HG03039 (cell line): Measurements from ENCODE around the gene SH2D5.

Experiments used
- ATAC-seq: cut with Tn5 transposase; IDR thresholded peaks from one replicate; pipeline ENCODE4 v1.9.1; 2021; ENCODE audit warnings: mild to moderate bottlenecking, moderate library complexity; ENCODE audit not compliant: unreplicated experiment

The SH2D5 gene

DNA sequence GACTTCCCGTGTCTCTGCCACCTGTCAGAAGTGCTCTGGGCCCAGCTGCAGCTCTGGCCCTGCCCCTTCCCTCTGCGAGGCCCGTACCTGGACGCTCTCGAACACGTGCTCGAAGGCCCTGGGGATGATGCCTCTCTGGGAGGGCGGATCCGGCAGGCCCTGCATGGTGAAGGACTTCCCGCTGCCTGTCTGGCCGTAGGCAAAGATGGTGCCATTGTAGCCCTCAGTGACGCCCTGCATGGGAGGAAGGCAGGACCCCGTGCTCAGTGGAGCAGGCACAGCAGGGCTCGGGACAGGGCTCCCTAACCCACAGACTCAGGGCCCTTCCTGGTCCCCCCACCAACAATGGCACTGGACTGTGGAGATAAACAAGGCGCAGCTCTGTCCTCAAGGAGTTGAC, 17.1 kb downstream of the SH2D5 start:
- ATAC-seq = no peak

DNA sequence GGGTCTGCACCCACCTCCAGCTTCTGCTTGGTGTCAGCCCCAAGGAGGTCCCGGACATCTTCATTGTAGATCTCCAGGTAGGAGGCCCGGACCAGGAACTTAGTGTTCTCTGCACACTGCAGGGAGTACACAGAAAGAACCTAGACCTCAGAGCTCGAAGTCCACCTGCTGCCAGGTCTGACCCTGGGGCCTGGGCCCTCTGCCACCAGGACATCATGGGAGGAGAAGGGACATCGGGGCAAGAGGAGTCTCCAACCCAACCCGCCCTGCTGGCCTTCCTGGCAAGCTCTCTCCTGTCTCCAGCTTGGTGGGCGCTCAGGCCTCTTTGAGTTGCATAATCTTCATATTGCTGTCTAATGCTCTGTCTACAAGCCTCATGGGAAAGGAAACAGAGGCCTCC, 19.1 kb downstream of the SH2D5 start:
- ATAC-seq = no peak

DNA sequence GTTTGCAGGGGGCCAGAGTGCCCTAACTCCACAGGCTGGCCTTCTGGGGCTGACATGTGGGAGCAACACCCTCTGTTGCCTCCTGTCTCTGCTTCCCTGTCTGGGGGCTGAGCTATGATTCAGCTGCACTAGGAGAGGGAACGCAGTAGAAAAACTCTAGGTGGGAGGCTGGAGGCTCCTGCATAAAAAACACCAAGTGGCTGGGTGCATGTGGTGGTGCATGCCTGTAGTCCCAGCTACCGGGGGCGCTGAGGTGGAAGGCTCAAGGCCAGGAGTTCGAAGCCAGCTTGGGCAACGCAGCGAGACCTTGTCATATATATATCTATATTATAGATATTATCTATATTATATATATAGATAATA, 20.3 kb downstream of the SH2D5 start:
- ATAC-seq = no peak

DNA sequence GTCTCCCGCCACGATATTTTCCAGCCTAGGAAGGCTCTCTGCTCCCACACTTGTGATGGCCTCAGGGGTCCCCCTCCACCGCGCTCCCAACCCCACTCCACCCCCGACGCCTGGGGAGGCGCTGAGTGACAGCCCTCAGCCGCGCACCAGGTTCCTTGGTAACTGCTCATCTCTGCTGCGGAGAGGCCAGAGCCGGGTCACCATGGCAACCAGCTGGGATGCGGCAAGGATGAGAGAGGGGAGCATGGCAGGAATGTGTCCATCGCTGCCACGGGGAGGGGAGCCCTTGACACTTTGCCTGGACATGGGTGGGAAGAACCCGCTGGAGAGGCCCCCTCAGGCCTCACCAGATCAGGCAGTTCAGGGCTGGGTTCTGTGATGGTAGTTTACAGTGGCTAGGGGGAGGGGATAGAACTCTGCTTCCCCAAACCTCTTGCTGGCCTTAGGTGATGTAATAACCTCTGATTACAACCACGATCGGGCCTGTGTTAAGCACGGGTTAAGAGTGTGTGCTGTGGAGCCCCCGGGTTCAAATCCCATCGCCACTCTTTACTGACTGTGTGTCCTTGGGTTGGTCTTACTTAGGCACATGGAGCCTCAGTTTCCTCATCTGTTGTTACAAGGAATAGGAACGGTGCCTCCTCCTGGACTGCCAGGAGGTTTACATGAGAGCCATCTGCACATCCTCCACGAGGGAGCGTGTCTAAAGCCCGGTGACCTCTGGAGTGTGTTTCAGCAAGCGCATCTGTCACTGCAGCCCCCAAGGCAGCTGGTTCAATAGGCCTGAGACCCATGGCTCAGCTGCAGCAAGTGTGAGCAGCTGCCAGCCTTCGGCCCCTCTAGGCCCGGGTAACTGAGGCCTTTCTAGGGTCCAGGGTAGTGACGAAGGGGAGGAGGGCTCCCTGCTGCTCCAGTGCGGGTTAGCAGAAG, 21.0 kb downstream of the SH2D5 start:
- ATAC-seq = no peak

DNA sequence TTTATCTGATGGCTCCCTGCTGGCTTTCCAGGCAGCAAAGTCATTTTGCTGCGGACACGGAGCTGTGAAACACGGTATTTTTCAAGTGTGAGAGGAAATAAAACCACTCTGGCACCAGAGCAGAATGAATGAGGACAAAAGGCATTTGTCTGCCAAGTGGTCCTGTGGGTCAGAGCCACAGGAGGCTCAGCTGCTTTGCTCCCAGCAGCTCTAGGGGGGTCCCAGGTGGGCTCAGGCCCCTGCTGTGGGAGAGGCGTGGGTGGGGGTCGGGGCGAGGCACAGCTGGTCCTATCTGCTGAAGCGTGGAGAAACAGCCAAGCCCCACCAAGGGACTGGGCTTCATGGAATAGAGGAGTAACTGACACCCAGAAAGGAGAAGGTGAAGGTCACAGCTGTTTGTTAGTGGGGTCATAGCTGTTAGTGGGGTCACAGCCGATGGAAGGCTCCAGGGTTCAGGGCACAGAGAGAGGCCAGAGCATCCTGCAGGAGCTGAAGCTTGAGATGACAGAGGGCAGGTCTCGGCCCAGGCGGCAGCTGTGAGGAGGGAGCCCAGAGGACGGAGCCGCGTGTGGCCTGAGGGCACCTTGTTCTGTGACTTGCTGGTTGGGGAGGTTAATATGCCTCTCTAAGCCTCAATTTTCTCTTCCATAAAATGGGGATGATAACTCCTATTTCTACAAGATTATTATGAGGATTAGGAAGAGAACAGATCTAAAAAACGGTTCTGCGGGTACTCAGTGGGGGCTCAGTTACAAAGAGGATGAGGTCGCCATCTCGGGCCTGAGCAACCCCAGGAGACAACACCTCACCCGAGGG, 21.8 kb downstream of the SH2D5 start:
- no peak for ATAC-seq

DNA sequence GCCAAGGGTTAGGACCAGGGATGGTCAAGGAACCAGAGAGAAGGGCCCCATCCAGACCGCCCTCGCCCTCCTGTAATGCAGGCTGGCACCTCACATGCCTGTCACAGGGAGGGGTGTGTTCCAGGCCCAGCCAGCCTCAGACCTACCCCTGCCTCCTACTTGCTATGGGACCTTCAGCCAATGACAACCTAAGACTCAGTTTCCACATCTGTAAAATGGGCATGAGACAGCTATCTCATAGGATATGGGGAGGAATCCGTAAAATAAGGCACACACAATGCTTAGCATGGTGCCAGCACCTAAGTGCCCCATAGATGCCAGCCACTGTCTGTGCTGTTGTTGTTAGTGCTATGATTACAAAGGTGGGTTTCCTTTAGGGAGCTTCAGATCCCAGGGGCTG, 22.6 kb downstream of the SH2D5 start:
- ATAC-seq = no peak

DNA sequence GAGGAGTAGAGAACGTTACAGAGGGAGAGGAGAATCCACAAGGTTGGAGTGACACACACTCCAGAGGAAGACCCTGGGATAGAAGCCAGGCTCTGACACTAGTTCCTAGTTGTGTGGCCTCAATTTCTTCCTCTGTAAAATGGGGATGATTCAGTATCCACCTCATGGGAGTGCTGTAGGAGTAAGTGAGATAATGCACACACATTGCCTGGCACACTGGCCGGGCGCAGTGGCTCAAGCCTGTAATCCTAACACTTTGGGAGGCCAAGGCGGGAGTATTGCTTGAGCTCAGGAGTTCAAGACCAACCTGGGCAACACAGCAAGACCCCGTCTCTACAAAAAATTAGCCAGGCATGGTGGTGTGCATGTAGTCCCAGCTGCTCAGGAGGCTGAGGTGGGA, 23.6 kb downstream of the SH2D5 start:
- ATAC-seq = no peak

DNA sequence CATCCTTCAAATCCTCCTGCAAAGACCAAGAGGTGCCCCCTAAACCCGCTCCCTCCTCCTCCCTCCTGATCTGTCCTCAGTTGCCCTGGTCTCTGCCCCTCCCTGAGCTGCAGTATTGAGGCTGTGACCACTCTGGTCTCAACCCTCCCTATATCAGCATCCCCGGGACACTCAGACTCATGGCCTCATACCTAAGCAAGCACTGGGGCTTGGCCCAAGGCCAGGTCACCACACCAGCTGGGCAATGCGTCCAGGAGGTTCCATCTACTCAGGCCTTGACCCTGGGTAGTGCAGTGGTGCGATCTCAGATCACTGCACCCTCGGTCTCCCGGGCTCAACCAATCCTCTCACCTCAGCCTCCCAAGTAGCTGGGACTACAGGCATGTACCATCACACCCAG, 24.4 kb downstream of the SH2D5 start:
- no peak for ATAC-seq

DNA sequence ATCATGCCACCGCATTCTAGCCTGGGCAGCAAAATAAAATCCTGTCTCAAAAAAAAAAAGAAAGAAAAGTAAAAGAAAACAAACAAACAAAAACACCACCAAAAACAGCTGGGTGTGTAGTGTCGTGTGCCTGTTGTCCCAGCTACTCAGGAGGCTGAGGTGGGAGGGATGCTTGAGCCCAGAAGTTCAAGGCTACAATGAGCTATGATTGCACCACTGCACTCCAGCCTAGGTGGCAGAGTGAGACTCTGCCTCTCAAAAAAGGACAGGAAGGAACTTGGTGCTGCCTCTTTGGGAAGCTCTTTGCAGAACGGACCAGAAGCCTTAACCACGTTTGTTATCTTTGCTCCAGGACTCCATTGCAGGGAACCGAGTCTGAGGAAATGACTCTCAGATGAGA, 25.7 kb downstream of the SH2D5 start:
- ATAC-seq = no peak

DNA sequence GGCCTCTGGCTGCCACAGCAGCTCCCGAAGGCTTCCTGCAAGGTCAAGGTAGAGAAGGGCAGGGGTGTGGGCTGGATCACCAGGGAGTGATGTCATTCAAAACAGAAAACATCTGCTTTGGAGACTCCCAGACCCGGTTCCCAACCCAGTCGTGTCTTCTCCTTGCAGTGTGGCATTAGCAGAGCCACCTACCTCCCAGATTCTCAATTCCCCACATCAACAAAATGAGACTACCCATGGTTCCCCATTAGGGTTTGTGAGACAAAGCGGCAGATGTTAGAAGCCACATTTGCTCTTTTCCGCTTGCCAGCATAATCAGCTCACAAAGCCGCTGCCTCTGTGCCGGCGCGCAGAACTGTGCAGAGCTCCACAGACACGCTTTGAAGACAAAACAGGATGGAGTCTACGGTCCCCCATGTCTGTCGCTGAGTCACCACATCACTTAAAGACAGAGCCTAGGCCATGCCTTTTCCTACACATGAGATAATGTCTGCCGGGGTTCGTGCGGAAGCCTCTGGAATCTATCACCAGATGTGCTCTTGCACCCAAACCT, 27.2 kb downstream of the SH2D5 start:
- no peak for ATAC-seq

DNA sequence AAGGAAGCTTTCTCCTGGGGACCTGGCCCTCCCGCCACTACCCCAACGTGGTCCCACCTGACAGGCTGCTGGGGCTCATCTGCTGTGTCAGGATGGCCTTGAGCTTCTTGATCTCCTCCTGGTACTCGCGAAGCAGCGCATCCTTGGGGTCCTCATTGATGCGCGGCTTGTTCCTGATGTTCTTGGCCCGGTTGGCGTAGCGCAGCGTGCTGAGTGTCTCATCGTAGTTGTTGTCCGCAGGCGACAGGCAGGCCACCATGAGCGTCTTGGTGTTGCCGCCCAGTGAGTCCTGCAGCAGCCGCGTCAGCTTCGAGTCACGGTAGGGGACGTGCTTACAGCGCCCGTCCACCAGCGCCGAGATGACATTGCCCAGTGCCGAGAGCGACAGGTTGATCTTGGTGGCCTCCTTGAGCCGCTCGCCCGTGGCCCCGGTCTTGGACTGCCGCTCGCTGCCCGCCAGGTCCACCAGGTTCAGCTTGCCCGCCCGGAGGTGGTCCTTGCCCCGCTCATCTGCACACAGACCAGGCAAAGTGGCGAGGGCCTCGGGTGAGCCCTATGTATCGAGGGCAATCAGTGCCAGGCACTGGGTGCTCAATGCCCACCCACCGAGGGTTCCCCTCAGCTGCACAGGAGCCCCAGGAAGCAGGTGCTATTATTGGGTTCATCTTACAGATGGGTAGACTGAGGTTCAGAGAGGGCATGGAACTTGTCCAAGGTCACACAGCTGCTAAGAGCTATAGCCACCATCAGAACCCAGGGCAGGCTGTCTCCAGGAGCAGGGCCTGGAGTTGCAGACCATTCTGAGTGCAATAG, 27.9 kb downstream of the SH2D5 start:
- ATAC-seq = no peak

DNA sequence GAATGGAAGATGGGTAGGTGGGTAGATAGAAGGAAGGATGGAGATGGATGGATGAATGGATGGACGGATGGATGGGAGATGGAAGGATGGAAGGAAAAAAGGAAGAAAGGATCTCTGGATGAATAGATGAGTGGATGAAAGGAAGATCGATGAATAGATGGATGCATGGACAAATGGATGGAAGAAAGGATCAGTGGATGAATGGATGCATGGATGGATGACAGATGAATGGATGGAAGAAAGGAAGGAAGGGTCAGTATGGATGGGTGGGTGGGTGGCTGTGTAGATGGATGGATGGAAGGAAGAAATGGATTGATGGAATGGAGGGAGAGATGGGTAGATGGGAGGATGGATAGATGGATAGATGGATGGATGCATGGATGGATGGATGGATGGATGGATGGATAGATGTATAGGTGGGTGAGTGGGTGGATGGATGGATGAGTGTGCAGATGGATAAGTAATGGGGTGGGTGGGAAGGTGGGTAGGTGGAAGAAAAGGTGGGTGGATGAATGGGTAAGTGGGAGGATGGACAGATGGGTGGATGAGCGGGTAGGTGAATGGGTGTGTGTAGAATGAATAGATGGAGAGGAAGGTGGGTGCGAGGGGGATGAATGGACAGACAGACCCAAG, 29.3 kb downstream of the SH2D5 start:
- no peak for ATAC-seq

DNA sequence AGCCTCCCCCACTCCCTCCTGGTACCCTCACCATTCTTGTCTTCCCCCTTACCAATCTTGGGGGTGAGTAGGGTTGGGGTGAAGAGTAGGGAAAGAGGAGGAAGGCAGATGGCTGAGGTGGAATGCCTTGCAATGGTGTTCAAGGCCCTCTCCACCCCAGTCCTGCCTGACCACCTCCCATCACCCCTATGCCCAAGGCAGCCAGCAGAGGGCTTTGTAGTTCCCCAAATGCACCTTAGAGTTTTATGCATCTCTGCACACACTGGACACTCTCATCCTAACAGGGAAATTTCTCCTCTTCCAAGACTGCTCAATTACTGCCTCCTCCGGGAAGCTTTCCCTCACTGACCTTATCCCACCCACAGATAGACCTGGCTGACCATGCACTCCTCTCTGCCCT, 30.1 kb downstream of the SH2D5 start:
- ATAC-seq = no peak

DNA sequence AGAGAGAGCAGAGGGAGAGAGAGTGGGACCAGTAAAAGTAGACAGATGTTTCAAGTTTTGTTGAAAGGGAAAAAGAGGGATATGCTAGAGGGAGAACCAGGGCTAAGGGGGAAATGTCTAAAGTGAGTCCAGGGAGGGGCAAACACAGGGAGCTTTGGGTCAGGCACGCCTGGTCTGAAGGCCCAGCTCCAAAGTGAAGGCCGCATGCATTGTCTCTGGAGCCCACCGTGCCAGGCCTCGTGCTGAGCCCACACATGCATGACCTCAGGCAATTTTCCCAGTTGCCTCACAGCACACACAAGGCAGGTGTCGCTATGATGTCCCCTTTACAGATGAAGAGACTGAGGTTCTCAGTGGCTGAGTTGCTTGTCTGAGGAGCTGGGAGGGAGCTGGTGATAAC, 30.7 kb downstream of the SH2D5 start:
- no peak for ATAC-seq

DNA sequence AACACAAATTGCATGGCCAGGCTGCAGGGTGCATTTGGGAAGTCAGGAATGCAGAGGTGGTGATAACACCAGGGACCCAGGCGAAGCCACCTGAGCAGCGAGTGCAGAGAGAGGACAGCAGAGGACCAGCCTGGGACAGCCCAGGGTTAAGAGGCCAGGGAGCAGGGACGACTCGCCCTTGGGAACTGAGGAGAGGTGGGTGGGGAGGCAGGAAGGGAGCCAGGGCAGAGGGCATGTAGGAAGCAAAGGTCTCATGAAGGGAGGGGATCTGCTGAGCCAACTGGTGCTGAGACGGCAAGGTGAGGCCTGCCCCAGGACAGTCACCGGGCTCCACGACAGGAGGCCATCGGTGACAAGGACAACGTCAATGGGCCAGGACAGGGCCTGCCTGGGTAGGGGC, 31.1 kb downstream of the SH2D5 start:
- ATAC-seq = no peak

DNA sequence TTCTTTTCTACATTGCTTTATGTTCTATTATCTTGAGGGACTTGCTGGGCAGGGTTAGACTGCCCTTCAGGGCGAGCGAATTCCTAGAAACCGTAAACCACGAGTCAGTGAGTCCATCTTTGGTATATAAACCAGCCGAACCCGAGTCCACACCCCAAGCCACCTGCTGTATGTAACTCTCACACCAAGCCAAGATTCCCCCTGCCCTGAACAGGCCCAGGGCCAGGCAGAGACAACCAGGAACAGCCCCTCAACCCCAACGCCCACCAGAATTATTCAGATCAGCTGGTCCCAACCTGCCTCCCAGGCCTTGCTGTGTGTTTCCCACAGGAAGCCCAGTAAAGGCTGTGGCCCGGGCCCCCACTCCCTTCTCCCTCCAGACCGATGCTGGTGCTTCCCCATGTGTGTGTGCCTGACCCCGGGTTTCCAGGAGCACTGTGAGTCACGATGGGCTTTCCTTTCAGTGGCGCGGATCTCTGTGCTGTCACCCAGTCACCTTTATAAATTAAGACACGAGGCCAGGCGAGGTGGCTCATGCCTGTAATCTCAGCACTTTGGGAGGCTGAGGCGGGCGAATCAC, 31.8 kb downstream of the SH2D5 start:
- no peak for ATAC-seq

DNA sequence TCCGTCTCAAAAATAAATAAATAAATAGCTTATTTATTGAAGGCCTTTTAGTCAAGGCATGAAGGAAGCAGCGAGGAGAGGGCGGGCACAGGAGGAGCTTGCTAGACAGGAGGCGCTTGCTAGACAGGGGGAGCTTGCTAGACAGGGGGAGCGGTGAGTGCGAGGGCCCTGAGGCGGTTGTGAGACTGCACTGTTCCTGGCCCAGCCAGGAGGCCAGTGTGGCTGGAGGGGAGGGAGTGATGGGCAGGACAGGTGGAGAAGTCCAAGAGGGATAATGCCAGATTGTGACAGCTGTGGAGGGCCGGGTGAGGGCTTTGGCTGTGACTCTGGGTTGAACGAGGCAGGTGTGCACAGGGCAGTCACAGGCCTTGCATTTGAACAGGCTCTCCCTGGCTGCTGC, 32.9 kb downstream of the SH2D5 start:
- no peak for ATAC-seq

DNA sequence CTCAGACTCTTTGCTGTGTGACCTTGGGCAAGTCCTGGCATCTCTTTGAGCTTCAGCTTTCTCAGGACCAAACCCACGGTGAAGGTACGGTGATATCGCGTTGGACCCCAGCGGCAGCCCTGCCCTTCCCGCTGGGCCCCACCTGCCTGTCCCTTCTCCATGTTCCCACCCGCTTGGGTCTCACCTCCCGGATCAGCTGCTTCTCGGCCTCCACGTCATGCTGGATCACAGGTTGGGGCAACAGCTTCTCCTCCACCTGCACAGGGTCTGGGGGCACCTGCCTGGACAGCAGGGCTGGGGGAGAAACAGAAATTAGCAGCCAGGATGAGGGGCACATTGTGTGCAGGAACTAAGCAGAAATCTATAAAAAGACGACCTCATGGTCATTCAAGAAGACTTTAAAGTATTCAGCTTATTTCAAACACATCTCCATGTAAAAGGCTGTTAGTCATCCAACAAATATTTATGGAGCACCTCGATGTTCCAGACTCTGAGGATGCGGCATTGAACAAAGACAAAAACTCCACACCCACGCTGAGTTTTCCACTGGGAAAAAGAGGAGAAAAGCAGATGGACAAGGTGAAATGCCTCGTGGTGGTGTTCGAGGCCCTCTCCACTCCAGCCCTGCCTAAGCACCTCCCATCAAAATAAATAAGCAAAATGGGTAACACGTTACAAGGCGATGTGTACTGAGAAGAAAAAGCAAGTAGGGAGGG, 34.1 kb downstream of the SH2D5 start:
- ATAC-seq = no peak

DNA sequence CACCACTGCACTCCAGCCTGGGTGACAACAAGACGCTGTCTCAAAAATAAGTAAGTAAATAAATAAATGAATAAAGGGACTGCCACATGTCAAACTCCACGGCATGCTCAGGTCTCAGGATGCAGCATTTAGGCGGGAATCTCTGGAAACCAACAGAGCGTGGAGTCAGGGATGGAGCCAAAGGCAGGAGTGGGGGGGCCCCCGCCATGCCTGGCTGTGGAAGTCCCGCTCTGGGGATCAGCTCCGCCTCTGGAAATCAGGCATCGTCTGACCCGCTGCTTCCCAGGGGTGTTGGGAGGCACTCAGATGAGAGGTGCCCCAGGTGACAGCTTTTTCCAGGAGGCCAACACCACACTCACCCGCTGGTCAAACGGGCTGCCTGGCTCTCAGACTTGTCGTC, 34.9 kb downstream of the SH2D5 start:
- ATAC-seq = no peak
